HFFc6 (cell line): Measurements from ENCODE around the gene ZNF304. TPM values are rescaled to one million over a fixed set of nuclear protein-coding genes. Genes with fewer than 3 reads are reported as not detected.

Experiments used
- DNase-seq: peaks from one replicate; pipeline ENCODE4 v3.0.0-alpha.2; 2018
- H3K27ac Mint-ChIP-seq: 2 replicates; pipeline ENCODE4 v1.8.0; 2020; ENCODE audit warnings: mild to moderate bottlenecking, mixed read lengths
- H3K27me3 Mint-ChIP-seq: 2 replicates; pipeline ENCODE4 v1.8.0; 2021; ENCODE audit warnings: mild to moderate bottlenecking, moderate library complexity, mixed read lengths; ENCODE audit not compliant: insufficient read depth
- H3K36me3 Mint-ChIP-seq: 2 replicates; pipeline ENCODE4 v1.8.0; 2021; ENCODE audit warnings: low read depth, mixed read lengths
- H3K4me1 Mint-ChIP-seq: 2 replicates; pipeline ENCODE4 v1.8.0; 2020; ENCODE audit warnings: low read depth, mixed read lengths
- H3K4me3 Mint-ChIP-seq: 2 replicates; pipeline ENCODE4 v1.8.0; 2020; ENCODE audit warnings: mild to moderate bottlenecking, moderate library complexity, mixed read lengths
- H3K9me3 Mint-ChIP-seq: 2 replicates; pipeline ENCODE4 v1.8.0; 2020; ENCODE audit warnings: mild to moderate bottlenecking, mixed read lengths
- CTCF ChIP-seq: fragments of 200-600 bp; sonication (generic); IDR thresholded peaks from 2 replicates; pipeline ENCODE4 v1.5.0; 2021; ENCODE audit warnings: antibody characterized with exemption, mild to moderate bottlenecking
- total RNA-seq, 6 experiments: library from RNA; stranded (reverse); fragmentation: NEBNext Ultra II Directional; extraction: Animal tissue kit (Norgen Biotek cat#: 25700); gene quantifications; 2 replicates in 1 of 6; 3 replicates in 5 of 6; pipeline ENCODE4 v1.2.3, GENCODE V29; 2021

Gene ZNF304
- total RNA-seq, 6 experiments from 2014 or later, result 7.1 to 8.1 (median 7.7) TPM

- no peak for TF ChIP-seq CTCF
- H3K4me3 Mint-ChIP-seq, result no peak overlapping the region
- DNase-seq, result no peak
- peaks cover 5% of the 10 kb centered on the region; the same call in 1 of the 2 replicates for H3K9me3 Mint-ChIP-seq
- H3K27ac Mint-ChIP-seq, result no peak overlapping the region
- H3K36me3 Mint-ChIP-seq, result no peaks in the 10 kb centered on the region
- no peaks in the 10 kb centered on the region for H3K4me1 Mint-ChIP-seq
- H3K27me3 Mint-ChIP-seq, result peaks cover 8% of the 10 kb centered on the region
These were observed 40.3 kb upstream of the ZNF304 start for GRCh38 chr19:57310792-57311191.

- Mint-ChIP-seq H3K27me3 (peaks cover 11% of the 10 kb centered on the region), H3K4me3 (no peak overlapping the region)
These were observed 36.9 kb upstream of the ZNF304 start for GRCh38 chr19:57314146-57314545.

GRCh38 chr19:57317503-57317902 lies 33.6 kb upstream of the ZNF304 start:
- Mint-ChIP-seq H3K27ac (no peak overlapping the region), H3K36me3 (no peaks in the 10 kb centered on the region), H3K4me3 (no peak overlapping the region), H3K4me1 (peaks cover 24% of the 10 kb centered on the region), H3K27me3 (peaks cover 10% of the 10 kb centered on the region), H3K9me3 (peaks cover 5% of the 10 kb centered on the region; the same call in 1 of the 2 replicates)
- TF ChIP-seq CTCF, result no peak
- no peak for DNase-seq

More at GRCh38 chr19:57314146-57314545, 36.9 kb upstream of the ZNF304 start:
- no peak for DNase-seq
- Mint-ChIP-seq H3K27ac (no peak overlapping the region), H3K36me3 (no peaks in the 10 kb centered on the region), H3K9me3 (peaks cover 5% of the 10 kb centered on the region; the same call in 1 of the 2 replicates), H3K4me1 (no peaks in the 10 kb centered on the region)
- TF ChIP-seq CTCF, result no peak

- peak overlapping the region; percentile 96 for H3K27ac Mint-ChIP-seq
- no peak for DNase-seq
- peaks cover 28% of the 10 kb centered on the region for H3K4me1 Mint-ChIP-seq
These were observed 31.2 kb upstream of the ZNF304 start for GRCh38 chr19:57319869-57320179.

GRCh38 chr19:57320180-57321084 lies 30.6 kb upstream of the ZNF304 start, which contains the start of gene ZNF543:
ZNF543 (plus strand) TSS chr19:57320472; CDS start chr19:57320854, 382 bp downstream.
- H3K27me3 Mint-ChIP-seq, result peaks cover 8% of the 10 kb centered on the region

More at GRCh38 chr19:57319869-57320179, 31.2 kb upstream of the ZNF304 start:
- no peak for TF ChIP-seq CTCF
- peaks cover 7% of the 10 kb centered on the region for H3K36me3 Mint-ChIP-seq
- H3K4me3 Mint-ChIP-seq, result peak overlapping the region; percentile 98
- H3K9me3 Mint-ChIP-seq, result no peaks in the 10 kb centered on the region; the same call in 1 of the 2 replicates
- H3K27me3 Mint-ChIP-seq, result peaks cover 10% of the 10 kb centered on the region

More at GRCh38 chr19:57320180-57321084, 30.6 kb upstream of the ZNF304 start, which contains the start of gene ZNF543:
- DNase-seq, result peak; percentile 92
- Mint-ChIP-seq H3K36me3 (peaks cover 13% of the 10 kb centered on the region), H3K4me1 (peaks cover 28% of the 10 kb centered on the region), H3K27ac (peak within 1 kb of the TSS; percentile 96), H3K4me3 (peak within 1 kb of the TSS; percentile 98), H3K9me3 (no peaks in the 10 kb centered on the region)
- peak; percentile 30 for TF ChIP-seq CTCF
